Renal pelvis (tissue), 4 donors: ENCODE results near the gene RBMX. TPM values are rescaled to one million over a fixed set of nuclear protein-coding genes. Genes with fewer than 3 reads are reported as not detected.
"Not testable (repeated sequence)": the region's sequence is repeated elsewhere in the genome, so short reads cannot be mapped to it uniquely, and the experiment has no call there.

Experiments
- DNase-seq: peaks from one replicate; pipeline ENCODE4 v3.0.0-alpha.2; 2013
- polyA plus RNA-seq, 3 donors: library from polyadenylated mRNA; unstranded; fragments of 120-200 nt; gene quantifications; one replicate each; pipeline ENCODE4 v1.2.1, GENCODE V29; 2013; ENCODE audit not compliant: insufficient read length in 3 of 3

RBMX gene
- polyA plus RNA-seq, 3 donors = 401 to 438 (median 431) TPM

GRCh38 chrX:136899221-136899620 lies 18.7 kb upstream of the RBMX start:
- no peak for DNase-seq

- not testable (repeated sequence) for DNase-seq
Measured at GRCh38 chrX:136898752-136899151, 18.2 kb upstream of the RBMX start.

- no peak for DNase-seq
Measured at GRCh38 chrX:136896121-136896914, 15.8 kb upstream of the RBMX start.

- DNase-seq = no peak
Measured at GRCh38 chrX:136892412-136892811, 11.9 kb upstream of the RBMX start.

GRCh38 chrX:136890596-136890995 lies 10.1 kb upstream of the RBMX start:
- DNase-seq = not testable (repeated sequence)

- DNase-seq = no peak
Measured at GRCh38 chrX:136889269-136889668, 8.7 kb upstream of the RBMX start.

- no peak for DNase-seq
Measured at GRCh38 chrX:136880003-136880451, 498 bp downstream of the RBMX start.

GRCh38 chrX:136879001-136879687 lies 1.4 kb downstream of the RBMX start:
- no peak for DNase-seq

- no peak for DNase-seq
Measured at GRCh38 chrX:136878423-136878822, 2.1 kb downstream of the RBMX start.

GRCh38 chrX:136874114-136874513 lies 6.4 kb downstream of the RBMX start:
- not testable (repeated sequence) for DNase-seq

- DNase-seq = not testable (repeated sequence)
Measured at GRCh38 chrX:136873210-136873609, 7.3 kb downstream of the RBMX start.

GRCh38 chrX:136872091-136872700 lies 8.3 kb downstream of the RBMX start:
- no peak for DNase-seq

- DNase-seq = no peak
Measured at GRCh38 chrX:136870064-136870463, 10.5 kb downstream of the RBMX start.

GRCh38 chrX:136868283-136869055 lies 12.1 kb downstream of the RBMX start:
- no peak for DNase-seq

GRCh38 chrX:136867518-136867917 lies 13.0 kb downstream of the RBMX start:
- DNase-seq = no peak

- no peak for DNase-seq
Measured at GRCh38 chrX:136867096-136867491, 13.4 kb downstream of the RBMX start.

- DNase-seq = no peak
Measured at GRCh38 chrX:136866337-136867095, 14.0 kb downstream of the RBMX start.

- no peak for DNase-seq
Measured at GRCh38 chrX:136865270-136866158, 15.0 kb downstream of the RBMX start.

- no peak for DNase-seq
Measured at GRCh38 chrX:136863826-136864225, 16.7 kb downstream of the RBMX start.

- no peak for DNase-seq
Measured at GRCh38 chrX:136862546-136862945, 18.0 kb downstream of the RBMX start.
